Stimulated activated naive CD4-positive, alpha-beta T cell (primary cell): ENCODE results near the gene KDM6B.
"Not testable (repeated sequence)": the region's sequence is repeated elsewhere in the genome, so short reads cannot be mapped to it uniquely, and the experiment has no call there.

ENCODE experiments used
- DNase-seq, 6 experiments: peaks; one replicate each; lab custom pipeline; 2025; lab: John Stamatoyannopoulos, UW

Gene KDM6B

DNA sequence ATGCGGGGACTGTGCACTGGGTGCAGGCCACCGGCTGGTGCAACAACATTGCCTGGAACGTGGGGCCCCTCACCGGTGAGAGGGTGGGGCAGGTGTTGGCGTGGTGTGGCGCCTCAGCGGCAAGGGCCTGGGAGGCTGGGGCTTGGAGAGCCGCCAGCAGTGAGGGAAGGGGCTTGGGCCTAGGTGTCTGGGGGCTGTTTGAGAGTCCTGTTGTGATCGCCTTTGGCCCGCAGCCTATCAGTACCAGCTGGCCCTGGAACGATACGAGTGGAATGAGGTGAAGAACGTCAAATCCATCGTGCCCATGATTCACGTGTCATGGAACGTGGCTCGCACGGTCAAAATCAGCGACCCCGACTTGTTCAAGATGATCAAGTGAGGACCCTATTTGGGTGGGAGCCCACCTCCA, 18.2 kb downstream of the KDM6B start:
- no peak for DNase-seq

GRCh38 chr17:7852919-7853690, 19.1 kb downstream of the KDM6B start:
- DNase-seq, result peak in 1 of 6 experiments; percentile 24

DNA sequence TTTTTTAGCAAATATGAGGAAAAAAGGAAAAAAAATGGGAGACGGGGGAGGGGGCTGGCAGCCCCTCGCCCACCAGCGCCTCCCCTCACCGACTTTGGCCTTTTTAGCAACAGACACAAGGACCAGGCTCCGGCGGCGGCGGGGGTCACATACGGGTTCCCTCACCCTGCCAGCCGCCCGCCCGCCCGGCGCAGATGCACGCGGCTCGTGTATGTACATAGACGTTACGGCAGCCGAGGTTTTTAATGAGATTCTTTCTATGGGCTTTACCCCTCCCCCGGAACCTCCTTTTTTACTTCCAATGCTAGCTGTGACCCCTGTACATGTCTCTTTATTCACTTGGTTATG, 19.6 kb downstream of the KDM6B start:
- no peak for DNase-seq

DNA sequence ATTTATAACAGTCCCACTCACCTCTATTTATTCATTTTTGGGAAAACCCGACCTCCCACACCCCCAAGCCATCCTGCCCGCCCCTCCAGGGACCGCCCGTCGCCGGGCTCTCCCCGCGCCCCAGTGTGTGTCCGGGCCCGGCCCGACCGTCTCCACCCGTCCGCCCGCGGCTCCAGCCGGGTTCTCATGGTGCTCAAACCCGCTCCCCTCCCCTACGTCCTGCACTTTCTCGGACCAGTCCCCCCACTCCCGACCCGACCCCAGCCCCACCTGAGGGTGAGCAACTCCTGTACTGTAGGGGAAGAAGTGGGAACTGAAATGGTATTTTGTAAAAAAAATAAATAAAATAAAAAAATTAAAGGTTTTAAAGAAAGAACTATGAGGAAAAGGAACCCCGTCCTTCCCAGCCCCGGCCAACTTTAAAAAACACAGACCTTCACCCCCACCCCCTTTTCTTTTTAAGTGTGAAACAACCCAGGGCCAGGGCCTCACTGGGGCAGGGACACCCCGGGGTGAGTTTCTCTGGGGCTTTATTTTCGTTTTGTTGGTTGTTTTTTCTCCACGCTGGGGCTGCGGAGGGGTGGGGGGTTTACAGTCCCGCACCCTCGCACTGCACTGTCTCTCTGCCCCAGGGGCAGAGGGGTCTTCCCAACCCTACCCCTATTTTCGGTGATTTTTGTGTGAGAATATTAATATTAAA, 20.2 kb downstream of the KDM6B start:
- no peak for DNase-seq

- peak in 1 of 6 experiments; percentile 45 for DNase-seq
Observed at GRCh38 chr17:7854851-7855659, 21.0 kb downstream of the KDM6B start, which contains the start of gene TMEM88. TMEM88 (plus strand) TSS chr17:7855066; CDS start chr17:7855075, 9 bp downstream.

- peak in 1 of 6 experiments; percentile 45 for DNase-seq
Observed at GRCh38 chr17:7855660-7856010, 21.6 kb downstream of the KDM6B start.

GRCh38 chr17:7856011-7856810, 22.2 kb downstream of the KDM6B start:
- peak in 2 of 6 experiments; percentile 34 to 54 for DNase-seq

DNA sequence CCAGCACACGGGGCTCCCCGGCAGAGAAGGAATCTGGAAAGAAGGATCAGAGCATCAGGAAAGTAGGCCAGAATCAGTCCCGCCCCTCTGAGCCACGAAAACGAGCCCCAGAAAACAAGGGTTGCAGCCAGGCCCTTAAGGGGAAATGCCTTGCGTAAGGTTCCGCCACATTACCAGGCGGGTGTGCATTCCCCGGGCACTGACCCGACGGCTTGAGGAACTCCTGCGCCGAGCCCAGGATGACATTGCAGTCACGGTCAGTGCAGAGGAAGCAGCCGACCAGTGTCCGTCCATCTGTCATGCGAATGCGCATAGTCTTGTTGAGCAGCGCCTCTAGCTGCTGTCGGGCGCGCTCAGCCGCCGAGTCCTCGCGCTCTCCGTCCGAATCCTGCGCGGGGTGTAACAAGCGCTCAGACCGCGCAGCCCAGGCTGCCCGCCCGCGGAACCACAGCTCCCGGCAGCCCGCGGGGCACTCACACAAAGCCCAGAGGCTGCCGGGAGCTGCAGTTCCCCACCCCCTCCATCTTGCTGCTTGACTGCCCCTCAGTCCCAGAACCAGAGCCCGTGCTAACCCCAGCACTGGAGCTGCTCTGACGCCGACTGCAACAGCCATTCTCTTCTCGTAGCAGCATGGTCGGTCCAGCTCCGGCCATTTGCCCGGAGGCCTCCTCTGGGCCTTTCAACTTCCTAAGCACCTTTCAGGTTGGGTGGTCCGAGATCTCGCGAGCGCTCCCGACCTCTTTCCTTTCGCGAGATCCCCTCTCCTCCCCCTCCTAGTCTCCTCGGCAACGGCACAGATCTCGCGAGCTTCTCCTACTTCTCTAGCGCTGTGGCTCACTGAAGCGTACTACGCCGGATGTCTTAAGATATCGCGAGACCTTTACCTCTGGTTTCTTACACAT, 23.0 kb downstream of the KDM6B start, which contains the start of gene NAA38:
TSS of gene NAA38 (minus strand) at position 749 of the 902 bp plus-strand sequence. CDS start at position 653, 96 bp downstream.
- peak; percentile 91 to 99 (median 97) for DNase-seq

GRCh38 chr17:7857713-7858521, 23.9 kb downstream of the KDM6B start, which contains the start of gene CYB5D1:
CYB5D1 (plus strand) TSS chr17:7858003; CDS start chr17:7858135, 132 bp downstream.
- peak; percentile 80 to 99 (median 91) for DNase-seq

GRCh38 chr17:7858522-7858810, 24.4 kb downstream of the KDM6B start:
- peak in 1 of 6 experiments; percentile 24 for DNase-seq

- DNase-seq, result no peak
Observed at GRCh38 chr17:7859028-7859427, 25.0 kb downstream of the KDM6B start.

DNA sequence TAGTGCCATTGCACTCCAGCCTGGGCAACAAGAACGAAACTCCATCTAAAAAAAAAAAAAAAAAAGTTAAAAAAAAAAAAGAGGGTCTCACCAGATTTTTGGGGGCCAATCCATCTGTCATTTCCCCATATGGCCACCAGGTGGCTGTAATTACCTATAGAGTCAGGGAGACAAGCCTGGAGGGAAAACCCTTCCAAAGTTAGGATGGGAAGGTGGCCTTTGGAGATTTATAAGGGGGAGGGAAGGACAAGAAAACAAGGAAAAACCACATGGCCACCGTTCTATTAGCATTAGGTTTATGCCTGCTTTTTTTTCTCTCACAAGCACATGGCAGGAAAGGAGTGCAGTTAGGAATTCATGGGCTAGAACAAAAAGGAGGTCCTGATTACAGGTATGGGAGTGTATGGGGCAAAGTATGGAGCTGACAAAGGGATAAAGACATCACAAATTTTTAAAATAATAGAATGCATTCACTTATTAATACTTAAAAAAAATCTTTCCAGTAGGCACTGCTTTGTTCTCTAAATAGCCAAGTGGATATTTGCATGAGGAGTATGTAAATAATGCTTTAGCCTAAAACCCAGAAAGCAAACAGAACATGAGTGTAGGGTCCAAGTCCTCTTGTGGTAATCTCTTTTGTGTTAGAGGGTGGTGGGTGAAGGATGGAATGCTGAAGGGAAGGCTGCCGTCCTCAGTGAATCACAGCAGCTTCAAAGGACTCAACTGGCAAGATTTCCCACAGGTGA, 28.8 kb downstream of the KDM6B start:
- peak in 4 of 6 experiments; percentile 27 to 50 (median 42) for DNase-seq

DNA sequence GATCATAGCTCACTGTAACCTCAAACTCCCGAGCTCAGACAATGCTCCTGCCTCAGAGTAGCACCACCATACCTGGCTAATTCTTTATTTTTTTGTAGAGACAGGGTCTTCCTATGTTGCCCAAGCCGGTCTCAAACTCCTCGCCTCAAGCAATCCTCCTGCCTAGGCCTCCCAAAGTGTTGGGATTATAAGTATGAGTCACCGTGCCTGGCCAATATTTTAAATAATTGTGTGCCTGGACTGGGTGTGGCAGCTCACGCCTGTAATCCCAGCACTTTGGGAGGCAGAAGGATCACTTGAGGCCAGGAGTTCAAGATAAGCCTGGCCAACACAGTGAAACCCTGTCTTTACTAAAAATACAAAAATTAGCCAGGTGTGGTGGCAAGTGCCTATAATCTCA, 30.4 kb downstream of the KDM6B start:
- not testable (repeated sequence) for DNase-seq

GRCh38 chr17:7864995-7865650, 31.1 kb downstream of the KDM6B start:
- DNase-seq, result no peak

DNA sequence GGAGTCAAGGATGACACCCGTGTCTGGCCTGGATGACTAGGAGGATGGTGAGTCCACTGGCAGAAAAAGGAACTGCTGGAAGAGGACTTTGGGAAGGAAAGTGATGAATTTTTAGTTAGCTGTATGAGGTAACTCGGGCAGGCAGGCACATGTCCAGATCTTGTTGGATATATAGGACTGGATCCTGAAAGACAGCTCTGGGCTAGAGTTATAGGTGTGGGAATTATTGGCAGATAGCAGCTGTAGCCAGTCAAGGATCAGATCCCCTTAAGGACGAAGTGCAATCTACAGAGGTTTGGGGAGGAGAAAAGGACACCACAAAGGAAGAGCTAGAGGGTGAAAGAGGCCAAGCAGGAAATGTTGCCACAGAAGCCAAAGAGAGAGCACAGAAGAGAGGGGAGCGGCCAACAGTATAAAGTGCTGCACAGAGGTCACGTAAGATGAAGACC, 33.9 kb downstream of the KDM6B start:
- peak in 2 of 6 experiments; percentile 21 to 24 for DNase-seq

DNA sequence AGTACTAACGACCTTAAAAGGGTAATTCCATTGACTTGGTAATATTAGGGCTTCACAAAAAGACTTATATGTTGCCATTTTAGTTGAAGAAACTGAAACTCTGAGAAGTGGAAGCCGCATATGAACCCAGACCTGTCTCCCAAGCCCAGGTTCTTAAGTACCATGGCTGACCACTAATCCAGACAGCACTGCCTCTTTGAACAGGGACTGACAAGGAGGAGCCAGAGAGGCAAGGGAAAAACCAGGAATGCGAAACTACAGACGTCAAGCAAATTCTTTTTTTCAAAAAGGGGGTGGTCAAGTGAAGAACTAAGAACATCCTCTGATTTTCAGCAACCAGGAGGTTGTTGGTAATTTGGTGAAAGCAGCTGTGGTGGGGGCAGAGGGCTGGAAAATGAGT, 39.0 kb downstream of the KDM6B start:
- no peak for DNase-seq

- DNase-seq, result no peak
Observed at GRCh38 chr17:7875804-7876370, 41.9 kb downstream of the KDM6B start.

DNA sequence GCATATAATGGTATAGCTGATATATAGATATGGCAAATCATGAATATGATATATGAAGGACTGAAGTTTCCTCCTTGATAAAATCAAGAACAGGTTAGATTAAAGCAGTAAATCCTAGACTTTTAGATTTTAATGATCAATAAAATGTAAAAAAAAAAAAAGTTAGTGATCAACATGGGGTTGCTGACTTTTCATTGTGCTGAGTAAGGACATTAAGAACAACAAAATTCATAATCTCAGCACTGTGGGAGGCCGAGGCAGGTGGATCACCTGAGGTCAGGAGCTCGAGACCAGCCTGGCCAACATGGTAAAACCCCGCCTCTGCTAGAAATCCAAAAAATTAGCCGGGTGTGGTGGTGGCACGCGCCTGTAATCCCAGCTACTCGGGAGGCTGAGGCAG, 44.2 kb downstream of the KDM6B start:
- no peak for DNase-seq
